Measurements from ENCODE around the gene ELOVL3.
"Not testable (repeated sequence)": the region's sequence is repeated elsewhere in the genome, so short reads cannot be mapped to it uniquely, and the experiment has no call there.

The ELOVL3 gene

GRCh38 chr10:102252508-102252907 is 26.4 kb downstream of the ELOVL3 start:
- not testable (repeated sequence) for DNase-seq (ENCODE audit: low read depth in 2 of 3, low spot score in 1 of 3)

DNA sequence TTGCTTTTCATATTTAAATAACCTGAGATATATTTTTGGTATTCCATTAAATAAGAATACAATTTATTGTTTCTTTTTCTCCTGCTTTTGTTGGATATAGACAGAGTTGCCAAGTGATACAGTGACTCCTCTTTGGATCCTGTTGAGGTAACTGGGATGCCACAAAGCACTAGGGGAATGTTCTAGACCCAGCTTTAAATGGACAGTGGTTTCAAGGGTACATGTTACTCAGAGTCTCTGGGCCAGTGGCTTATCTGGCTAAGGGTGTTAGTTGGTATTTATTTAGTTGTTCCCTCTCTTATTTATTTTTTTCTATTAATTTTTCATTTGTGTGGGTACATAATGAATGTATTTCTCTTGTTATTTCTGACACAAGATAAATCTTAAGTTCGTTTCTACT is 28.3 kb downstream of the ELOVL3 start:
- DNase-seq (ENCODE audit: low read depth in 2 of 3, low spot score in 1 of 3), result no peak

- DNase-seq (ENCODE audit: low read depth in 2 of 3, low spot score in 1 of 3), result no peak
Measured at GRCh38 chr10:102255404-102255803, 29.3 kb downstream of the ELOVL3 start.

DNA sequence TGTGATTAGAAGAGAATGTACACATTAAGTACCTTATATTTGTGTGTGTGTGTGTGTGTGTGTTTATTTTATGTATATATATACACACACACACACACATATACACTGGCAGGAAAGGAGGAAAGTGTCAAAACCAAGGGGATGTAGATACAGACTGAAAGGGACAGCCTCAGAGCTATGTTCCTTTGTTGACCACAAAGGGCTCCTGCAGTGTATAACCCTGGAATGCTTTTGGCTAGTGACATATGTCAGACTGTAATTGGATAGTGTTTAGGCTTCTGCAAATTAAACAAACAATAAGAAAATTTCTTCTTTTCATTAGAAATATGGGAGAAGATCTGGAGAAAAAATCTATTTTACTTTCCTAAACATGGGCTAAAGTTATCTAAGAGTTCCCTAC is 35.1 kb downstream of the ELOVL3 start:
- DNase-seq (ENCODE audit: low read depth in 2 of 3, low spot score in 1 of 3), result no peak

DNA sequence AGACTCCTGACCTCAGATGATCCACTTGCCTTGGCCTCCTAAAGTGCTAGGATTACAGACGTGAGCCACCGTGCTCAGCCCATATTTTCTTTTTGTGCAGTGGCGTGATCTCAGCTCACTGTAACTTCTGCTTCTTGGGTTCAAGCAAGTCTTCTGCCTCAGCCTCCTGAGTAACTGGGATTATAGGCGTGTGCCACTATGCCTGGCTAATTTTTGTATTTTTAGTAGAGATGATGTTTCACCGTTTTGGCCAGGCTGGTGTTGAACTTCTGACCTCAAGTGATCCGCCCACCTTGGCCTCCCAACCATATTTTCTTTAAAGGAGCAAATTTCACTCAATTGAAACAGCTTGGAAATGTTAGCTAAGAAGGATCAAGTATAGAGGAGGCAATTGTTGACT is 35.7 kb downstream of the ELOVL3 start:
- DNase-seq (ENCODE audit: low read depth in 2 of 3, low spot score in 1 of 3), result no peak

GRCh38 chr10:102262744-102263370 is 36.8 kb downstream of the ELOVL3 start:
- DNase-seq (ENCODE audit: low read depth in 2 of 3, low spot score in 1 of 3), result no peak

DNA sequence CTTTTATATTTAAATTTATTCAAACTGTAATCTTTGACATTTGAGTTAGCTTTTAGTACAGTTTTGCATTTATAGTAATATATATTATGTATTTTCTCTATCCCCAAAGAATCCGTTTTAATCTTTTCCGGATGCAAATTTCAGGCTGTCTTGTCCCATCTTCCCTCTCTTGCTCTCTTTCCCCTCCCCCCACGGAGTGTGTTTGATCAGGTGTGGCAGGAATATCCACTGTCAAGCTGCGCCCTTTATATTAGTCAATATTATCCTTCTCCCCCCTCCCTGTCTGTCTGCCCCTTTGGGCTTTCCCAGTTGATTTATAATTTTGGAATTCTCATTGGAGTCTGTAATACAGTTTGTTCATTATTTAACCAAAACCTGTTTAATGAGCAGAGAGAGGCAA is 38.3 kb downstream of the ELOVL3 start:
- no peak for DNase-seq (ENCODE audit: low read depth in 2 of 3, low spot score in 1 of 3)

DNA sequence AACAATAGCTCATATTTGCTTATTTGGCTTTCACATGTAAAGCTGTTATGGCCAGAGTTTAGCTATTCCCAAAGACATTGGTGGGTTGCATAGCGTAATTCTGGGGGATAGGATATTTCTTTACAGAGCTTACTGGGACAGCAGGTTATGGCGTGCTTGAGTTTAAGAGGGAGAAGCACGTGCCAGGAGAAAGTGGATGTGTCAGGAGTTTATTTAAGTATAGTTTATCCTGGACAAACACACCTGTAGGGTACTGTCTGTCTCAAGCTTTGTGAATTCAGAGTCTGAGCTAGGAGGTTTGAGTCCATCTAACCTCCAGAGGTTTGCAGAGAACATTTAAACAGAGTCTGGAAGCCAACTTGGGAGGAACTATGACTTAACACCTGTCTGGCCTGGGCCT is 40.6 kb downstream of the ELOVL3 start:
- DNase-seq (ENCODE audit: low read depth in 2 of 3, low spot score in 1 of 3), result no peak

DNA sequence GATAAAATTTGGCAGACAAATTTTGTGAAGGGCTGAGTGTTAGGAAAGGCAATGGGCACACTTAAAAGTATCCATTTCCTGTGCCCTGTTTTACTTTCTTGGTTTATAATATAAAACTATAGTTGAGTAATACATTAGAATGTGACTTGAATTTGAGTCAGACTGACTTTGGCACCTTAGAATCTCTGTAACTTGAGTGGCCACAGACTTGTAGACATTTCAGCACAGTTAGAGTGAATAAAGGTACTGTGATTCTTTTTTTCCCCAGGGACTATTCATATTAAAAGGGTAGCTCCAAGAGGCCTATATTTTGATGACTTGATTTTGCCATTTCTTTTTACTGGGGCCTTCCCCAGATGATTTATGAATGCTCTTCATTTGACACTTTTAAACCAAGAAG is 41.6 kb downstream of the ELOVL3 start:
- no peak for DNase-seq (ENCODE audit: low read depth in 2 of 3, low spot score in 1 of 3)

GRCh38 chr10:102268375-102268888 is 42.3 kb downstream of the ELOVL3 start:
- no peak for DNase-seq (ENCODE audit: low read depth in 2 of 3, low spot score in 1 of 3)

DNA sequence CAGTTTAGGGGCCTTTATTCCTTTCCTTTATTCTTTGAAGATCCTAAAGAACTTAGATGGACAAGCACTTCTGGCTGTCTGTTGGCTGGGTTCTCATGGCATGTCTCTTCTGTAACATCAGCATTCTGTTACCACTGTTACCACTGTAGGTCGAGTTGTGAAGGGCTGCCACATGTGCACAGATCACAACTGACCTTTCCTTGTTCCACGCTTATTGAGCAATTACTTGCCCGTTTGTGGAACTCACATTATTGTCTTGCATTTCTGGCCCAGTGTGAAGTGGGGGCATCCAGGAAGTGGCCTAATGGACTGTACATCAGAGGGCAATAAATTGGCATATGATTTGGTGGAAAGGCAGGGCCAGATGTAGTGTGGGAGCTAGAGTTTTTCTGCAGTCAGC is 42.9 kb downstream of the ELOVL3 start:
- DNase-seq (ENCODE audit: low read depth in 2 of 3, low spot score in 1 of 3), result no peak

- no peak for DNase-seq (ENCODE audit: low read depth in 2 of 3, low spot score in 1 of 3)
Measured at GRCh38 chr10:102274062-102274461, 48.0 kb downstream of the ELOVL3 start.

DNA sequence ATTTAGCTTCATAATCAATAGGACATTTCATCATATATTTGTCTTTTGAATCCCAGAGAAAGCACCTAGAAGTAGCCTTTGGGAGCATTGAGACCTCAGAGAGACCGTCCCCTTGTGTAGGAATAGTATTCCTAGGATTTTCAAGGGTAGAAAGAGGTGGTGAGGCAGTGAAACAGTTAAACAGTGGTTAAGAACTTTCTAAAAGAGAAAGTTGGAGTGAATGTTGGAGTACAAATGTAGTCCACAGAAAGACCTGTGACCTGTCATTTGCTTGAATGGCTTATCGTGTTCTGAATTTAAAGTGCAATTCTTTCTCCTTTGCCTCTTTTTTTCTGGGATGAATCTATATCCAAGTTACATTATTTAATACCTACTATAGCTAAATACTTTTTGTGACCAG is 49.2 kb downstream of the ELOVL3 start:
- no peak for DNase-seq (ENCODE audit: low read depth in 2 of 3, low spot score in 1 of 3)

GRCh38 chr10:102279104-102279503 is 53.0 kb downstream of the ELOVL3 start:
- no peak for DNase-seq (ENCODE audit: low read depth in 2 of 3, low spot score in 1 of 3)
